HG03342 (cell line): ENCODE data around the gene ZNF142.

Source experiments
- ATAC-seq: cut with Tn5 transposase; IDR thresholded peaks from one replicate; pipeline ENCODE4 v1.9.1; 2021; ENCODE audit warnings: mild to moderate bottlenecking, moderate library complexity; ENCODE audit not compliant: unreplicated experiment

ZNF142 gene, protein sequence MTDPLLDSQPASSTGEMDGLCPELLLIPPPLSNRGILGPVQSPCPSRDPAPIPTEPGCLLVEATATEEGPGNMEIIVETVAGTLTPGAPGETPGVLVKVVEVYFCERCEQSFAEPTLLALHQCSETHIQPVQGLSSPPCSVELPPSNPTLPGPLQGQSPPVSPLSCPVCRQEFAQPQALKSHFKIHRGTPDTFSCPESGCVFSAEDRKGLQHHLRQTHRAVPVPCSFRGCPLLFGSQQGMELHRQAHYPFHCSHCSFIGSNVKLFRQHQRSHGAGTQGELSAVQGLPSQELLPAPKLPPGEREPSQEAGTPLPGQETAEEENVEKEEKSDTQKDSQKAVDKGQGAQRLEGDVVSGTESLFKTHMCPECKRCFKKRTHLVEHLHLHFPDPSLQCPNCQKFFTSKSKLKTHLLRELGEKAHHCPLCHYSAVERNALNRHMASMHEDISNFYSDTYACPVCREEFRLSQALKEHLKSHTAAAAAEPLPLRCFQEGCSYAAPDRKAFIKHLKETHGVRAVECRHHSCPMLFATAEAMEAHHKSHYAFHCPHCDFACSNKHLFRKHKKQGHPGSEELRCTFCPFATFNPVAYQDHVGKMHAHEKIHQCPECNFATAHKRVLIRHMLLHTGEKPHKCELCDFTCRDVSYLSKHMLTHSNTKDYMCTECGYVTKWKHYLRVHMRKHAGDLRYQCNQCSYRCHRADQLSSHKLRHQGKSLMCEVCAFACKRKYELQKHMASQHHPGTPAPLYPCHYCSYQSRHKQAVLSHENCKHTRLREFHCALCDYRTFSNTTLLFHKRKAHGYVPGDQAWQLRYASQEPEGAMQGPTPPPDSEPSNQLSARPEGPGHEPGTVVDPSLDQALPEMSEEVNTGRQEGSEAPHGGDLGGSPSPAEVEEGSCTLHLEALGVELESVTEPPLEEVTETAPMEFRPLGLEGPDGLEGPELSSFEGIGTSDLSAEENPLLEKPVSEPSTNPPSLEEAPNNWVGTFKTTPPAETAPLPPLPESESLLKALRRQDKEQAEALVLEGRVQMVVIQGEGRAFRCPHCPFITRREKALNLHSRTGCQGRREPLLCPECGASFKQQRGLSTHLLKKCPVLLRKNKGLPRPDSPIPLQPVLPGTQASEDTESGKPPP (N-terminal part only)

DNA sequence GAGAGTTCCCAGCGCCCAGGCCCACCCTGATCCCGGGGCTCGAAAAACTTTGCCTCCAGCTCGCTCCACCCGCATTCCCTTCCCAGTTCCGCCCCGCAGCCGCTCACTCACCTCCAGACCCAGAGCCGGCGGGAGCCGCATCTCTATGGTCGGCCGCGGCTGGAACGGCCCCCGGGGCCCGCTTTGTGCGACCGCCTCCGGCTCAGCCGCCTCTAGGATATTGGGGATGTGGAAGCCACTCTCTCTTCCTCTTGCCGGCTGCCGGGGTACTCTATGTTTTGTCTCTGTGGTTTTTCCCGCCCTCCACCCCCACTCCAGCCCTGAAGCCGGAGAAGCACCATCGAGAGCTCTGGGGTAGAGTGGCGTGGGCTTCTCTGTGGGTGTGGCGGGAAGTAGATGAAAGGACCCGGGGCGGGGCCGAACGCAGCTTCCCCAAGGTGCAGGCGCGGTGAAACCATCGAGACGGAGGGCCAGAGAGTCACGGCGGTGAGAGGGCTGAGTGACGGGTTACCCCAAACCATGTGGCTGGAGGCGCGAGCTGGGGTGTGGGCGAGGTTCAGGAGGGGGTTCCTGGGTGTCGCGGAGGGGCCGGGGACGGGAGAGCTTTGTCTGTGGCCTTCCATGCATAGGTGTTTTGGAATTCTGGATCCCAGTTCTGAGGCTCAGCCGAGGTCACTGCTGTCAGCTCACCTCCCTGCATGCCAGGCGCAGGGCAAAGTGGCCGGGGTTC, at the start of gene ZNF142, which contains the start of gene BCS1L:
Gene ZNF142 (minus strand): TSS at position 366 of the 730 bp plus-strand sequence. CDS start 3,194 bp downstream, outside the sequence.
Gene BCS1L (plus strand): TSS at position 426 of the 730 bp plus-strand sequence. CDS start 1,305 bp downstream, outside the sequence.
- ATAC-seq, result peak; percentile 94

DNA sequence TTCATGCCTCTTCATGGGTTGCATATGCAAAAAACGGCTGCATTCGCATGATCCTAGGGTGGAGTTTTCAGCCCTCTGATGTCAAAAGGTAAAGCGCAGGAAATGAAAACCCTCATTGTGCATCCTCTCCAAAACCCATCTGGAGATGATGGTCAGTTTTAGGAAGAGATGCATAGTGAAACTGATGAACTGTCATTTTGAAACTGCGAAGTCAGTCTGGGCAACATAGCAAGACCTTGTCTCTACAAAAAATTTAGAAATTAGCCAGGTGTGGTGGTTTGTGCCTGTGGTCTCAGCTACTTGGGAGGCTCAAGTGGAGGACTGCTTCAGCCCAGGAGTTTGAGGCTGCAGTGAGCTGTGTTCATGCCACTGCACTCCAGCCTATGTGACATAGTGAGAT, 48.7 kb upstream of the ZNF142 start:
- peak; percentile 45 for ATAC-seq

DNA sequence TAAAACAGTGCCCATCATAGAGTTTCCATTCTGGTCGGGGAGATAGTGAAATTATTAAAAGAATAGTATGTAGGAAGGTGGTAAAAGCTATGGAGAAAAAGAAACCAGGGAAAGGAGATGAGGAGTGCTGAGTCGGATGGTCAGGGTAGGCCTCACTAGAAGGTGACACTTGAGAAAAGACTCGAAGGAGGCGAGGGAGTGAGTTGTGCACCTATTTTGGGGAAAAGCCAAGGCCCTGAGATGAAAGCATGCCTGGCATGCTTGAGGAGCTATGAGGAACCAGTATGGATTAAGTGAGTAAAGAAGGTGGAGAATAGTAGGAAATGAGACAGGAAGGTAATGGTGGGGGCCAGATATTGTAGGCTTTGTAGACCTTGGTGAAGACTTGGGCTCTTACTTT, 43.9 kb upstream of the ZNF142 start:
- no peak for ATAC-seq

DNA sequence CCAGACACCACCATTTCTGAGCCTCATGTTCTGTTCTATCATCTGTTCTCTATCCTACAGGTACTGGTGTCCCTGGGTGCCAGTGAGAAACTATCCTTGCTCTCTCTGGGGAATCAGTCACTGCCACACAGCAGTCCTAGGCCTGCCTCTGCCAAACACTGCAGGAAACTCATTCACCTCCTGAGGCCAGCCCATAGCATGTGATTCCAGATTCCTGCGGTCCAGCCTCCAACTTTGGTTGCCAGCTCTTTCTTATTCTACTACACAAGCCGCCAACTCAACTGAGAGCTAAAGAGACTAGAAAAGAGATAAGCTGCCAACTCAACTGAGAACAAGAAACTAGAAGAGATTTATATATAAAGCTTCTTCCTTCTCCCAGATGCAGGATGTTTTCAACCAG, 42.4 kb upstream of the ZNF142 start:
- no peak for ATAC-seq

DNA sequence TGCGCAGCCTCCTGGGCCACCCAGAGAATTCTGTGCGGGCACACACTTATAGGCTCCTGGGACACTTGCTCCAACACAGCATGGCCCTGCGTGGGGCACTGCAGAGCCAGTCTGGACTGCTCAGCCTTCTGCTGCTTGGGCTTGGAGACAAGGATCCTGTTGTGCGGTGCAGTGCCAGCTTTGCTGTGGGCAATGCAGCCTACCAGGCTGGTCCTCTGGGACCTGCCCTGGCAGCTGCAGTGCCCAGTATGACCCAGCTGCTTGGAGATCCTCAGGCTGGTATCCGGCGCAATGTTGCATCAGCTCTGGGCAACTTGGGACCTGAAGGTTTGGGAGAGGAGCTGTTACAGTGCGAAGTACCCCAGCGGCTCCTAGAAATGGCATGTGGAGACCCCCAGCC, 39.5 kb upstream of the ZNF142 start:
- no peak for ATAC-seq

DNA sequence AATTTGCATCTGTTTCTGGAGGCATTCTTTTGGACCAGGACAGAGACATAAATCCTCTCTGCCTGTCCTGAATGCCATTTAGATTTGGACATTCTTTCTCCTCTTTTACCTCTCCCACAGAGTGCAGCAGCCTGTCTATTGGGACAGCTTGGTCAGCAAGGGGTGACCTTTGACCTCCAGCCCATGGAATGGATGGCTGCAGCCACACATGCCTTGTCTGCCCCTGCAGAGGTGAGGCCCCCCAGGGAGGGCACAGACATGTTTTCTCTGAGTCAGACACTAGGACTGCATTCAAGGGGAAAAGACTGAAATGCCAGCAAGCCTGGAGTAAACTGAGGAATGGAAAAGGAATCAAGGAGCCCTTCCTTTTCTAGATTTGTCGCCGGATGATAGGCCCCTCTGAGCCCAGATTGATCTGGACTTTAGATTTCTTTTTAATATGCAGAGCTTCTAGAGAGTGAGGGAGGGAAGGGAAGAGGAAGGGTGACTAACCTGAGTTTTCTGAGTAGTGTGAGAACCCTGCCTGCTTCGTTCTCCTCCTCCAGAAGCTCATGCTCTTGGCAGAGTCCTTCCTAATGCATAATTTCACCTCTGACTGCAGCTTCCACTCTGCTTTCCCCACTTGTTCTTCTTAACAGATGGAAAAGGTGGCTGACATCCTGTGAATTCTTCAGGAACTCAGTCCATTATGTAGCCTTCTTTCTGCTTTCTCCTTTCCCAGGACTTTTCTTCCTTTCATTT, 35.2 kb upstream of the ZNF142 start:
- no peak for ATAC-seq

DNA sequence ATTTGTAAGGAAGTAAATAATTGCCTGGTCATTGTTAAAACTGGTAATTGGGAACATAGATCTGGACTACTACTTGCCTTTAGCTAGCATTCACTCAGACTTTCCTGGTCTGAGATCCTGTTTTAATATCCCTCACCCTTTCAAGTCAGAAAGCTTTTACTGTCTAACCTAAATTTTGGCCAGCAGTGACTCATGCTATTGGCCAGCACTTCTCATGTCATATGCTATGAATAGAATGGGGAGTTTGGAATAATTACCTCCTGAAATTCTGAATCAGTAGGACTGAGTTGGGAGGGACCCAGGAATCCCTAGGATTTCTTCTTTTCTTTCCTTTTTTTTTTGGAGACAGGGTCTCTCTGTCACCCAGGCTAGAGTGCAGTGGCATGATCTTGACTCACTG, 31.8 kb upstream of the ZNF142 start:
- no peak for ATAC-seq

DNA sequence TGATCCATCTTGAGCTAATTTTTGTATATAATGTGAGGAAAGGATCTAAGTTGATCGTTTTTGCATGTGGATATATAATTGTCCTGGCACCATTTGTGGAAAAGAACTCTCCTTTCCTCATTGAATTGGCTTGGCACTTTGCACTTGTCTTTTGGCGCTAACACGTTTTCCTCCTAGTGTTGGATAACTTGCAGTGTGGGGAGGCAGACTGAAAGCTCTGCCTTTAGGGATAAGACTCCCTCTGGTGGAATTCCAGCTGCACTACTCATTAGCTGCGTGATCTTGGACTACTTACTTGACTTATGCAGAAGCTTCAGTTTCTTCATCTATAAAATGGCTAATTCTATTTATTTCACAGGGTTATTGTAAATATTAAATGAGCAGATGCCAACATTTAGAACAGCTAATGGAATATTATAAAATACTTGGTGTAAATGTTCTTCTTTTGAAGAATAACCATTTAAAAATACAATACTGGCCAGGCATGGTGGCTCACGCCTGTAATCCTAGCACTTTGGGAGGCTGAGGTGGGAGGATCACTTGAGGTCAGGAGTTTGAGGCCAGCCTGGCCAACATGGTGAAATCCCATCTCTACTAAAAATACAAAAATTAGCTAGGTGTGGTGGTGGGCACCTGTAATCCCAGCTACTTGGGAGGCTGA, 28.1 kb upstream of the ZNF142 start:
- peak; percentile 58 for ATAC-seq

DNA sequence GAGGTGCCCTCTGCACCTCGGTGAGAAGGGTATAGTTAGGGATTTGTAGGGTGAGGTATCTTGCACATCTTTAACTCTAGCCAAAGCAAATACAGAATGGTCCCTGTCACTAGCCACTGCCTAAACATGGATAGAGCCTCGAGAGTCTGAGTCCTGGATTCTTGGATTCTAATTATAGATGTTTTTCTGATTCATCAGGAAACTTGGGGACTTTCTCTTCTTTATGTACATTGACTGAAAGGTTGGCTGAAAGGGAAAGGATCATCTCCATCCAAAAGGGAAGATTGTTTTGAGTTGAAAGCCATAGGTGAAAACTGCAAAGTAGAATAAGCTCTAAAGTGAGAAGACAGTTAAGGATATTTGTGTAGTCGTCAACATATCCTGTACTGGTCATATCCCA, 20.6 kb upstream of the ZNF142 start:
- ATAC-seq, result no peak

DNA sequence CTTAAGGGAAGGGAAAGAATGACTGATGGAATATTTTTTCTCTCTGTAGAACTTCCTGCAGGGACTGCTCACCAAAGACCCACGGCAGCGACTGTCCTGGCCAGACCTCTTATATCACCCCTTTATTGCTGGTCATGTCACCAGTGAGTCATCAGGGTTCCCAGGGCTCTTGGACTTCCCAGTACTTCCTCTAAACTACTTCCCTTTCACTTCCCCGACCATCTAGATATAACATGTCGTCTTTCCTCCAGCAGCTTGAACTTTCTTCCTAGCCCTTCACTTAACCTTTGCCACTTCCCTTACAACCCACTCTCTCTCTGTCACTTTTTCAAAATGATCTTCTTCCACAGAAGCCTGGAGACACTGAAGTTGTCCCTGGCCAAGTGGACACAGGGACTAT, 19.7 kb upstream of the ZNF142 start:
- no peak for ATAC-seq

DNA sequence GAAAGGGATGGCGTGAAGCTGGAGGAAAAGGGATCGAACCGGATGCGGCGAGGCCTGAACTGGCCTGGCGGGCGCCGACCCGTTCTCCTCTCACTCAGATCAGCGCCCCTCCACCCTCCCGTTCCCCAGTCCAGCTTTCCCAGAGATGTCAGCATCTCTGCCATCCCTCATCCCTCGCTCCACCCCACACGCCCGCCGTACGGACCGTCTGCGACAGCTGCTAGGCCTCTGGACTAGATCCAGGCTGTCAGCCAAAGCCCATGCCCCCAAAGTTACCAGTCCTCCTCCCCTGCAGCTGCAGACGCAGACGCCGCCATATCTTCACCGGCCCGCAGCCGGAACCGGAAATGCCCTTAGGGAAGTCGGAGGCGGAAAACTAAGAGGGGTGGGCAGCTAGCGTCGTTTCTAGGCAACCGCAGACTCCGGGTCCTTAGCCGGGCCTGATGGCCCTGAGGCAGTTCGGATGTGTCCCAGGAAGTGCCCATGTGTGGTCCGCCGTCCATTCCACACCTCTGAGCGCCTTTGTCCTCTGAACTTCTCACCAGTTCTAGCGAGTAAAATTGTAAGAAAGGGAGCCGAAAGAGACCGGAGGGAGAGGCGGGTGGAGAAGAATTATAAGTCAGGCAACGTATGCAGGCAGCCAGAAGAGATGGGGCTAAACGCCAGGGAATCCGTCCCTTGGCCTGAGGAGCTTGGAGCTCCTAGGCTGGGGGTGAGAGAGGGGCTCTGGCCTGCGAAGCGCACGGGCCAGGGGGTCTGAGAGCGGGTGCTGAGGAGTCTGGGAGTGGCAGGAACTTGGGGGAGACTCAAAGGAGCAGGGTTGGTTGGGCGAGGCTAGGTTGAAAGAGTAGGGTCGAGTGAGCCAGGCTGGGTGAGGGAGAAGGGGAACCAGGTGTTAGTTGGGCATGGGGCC, 12.5 kb upstream of the ZNF142 start, which contains the start of the genes RNF25 and STK36:
Gene RNF25 (minus strand): TSS at position 349 of the 913 bp plus-strand sequence. CDS start 32 bp downstream, at position 317.
Gene STK36 (plus strand): TSS at position 433 of the 913 bp plus-strand sequence. CDS start 744 bp downstream, outside the sequence.
- peak; percentile 98 for ATAC-seq

DNA sequence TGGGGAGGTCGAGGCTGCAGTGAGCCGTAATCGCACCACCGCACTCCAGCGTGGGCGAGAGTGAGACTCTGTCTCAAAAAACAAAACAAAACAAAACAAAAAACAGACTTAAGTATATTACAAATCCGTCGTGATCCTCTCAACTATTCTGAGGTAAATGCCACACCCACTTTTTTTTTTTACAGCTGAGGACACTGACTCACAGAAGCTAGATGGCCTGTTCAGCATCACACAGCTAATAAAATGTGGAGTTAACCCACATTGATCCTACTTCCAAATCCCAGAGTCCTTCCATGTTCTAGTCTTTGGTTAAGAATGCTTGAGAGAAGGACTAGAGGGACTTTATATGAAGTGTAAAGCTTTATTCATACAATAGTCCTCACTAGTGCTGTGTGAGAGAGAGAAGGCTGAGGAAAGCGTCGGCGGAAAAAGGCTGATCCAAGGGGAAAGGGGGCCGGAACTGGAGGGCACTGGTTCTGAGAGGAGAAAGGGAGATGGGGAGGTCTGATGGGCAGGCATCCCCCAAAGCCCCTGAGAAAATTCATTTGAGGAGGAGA, 11.8 kb upstream of the ZNF142 start:
- no peak for ATAC-seq

DNA sequence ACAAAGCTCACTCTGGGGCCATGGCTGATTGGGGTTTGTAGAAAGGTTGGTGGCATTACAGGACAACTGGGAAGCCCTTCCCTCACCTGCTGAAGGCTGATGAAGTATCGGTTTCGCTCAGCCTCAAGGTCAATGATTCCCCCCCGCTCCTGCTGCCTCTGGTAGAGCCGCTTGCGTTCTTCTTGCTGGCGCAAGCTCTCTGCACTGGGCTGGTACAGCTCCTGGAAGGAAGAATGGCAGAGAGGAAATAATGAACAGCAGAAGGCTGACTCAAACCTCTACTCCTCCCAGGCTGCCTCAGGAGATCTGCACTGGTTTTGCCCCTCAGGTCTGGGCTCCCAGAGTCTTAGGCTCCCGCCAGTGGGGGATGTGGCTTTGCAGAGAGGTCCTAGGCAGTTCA, 5.2 kb upstream of the ZNF142 start:
- ATAC-seq, result no peak

DNA sequence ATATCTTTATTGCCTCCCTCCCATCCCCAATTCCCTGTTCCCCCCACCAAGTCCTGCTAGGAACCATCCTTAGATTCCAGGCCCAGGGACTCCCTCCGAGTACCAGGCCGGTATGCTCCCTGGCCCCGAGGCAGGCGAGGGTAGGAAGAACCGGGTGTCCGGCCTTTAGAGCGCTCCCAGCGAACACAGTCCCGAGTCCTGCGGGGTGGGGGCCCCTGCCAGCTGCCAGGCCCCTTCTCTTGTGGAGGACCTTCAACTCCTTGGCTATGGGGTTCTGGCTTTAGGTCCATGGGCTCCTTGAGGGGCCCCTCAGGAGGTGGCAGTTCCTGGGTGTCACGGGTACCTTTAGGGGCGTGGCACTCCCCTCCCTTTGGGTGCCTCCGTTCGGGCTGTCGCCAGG, 4.5 kb upstream of the ZNF142 start:
- no peak for ATAC-seq

DNA sequence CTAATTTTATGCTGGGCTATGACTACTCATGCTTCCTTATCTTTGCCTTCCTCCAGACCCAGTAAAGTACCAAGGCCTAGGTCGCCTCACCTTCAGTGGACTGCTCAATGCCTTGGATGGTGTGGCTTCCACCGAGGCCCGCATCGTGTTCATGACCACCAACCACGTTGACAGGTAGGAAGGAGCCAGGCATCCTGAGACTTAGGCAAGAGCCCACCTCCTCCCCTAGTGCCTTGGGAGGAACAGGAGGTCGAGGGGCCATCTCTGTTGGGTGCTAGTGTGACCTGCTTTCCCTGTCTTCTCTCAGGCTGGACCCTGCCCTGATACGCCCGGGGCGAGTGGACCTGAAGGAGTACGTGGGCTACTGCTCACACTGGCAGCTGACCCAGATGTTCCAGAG, 3.4 kb upstream of the ZNF142 start:
- no peak for ATAC-seq

DNA sequence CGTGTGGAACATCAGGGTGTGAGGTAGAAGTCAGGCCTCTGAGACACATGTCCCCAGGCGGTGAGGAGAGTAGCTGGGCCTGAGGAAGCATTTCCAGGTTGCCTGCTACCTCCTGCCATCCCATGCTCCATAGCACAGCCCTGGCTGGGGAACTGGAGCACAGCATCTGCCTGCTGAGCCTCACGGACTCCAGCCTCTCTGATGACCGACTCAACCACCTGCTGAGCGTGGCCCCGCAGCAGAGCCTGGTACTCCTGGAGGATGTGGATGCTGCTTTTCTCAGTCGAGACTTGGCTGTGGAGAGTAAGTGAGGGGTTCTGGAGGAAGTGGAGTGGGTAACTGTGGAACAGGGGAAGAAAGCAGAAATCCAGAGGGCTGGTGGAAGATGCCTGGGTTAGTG, 3.0 kb upstream of the ZNF142 start:
- ATAC-seq, result no peak

DNA sequence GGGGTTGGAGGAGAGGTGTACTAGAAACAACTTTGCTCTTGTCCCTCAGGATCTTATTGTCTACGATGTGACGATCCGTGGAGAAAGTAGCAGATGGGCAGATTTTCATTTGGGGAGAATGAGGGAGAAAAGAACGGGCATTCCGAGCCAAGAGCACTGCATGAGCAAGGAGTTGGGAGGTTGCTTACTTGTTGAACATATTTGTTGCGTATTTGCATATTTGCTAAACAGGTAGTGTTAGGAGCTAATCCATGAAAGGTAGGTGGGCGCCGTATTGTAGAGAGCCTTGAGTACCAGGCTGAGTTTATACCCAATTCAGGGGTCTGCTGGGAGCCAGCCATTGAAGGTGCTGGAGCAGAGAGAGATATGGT, 550 bp upstream of the ZNF142 start:
- ATAC-seq, result no peak
